Hypothalamus (tissue), 51 donors: ENCODE data around the gene ZCCHC7.
A peak's percentile ranks its signal among the peaks of the same experiment; 100 is the strongest.
"Not testable (repeated sequence)": the region's sequence is repeated elsewhere in the genome, so short reads cannot be mapped to it uniquely, and the experiment has no call there.

Experiments
- DNase-seq, 51 donors: peaks; one replicate each; lab custom pipeline; 2025; lab: John Stamatoyannopoulos, UW

ZCCHC7 gene

DNA sequence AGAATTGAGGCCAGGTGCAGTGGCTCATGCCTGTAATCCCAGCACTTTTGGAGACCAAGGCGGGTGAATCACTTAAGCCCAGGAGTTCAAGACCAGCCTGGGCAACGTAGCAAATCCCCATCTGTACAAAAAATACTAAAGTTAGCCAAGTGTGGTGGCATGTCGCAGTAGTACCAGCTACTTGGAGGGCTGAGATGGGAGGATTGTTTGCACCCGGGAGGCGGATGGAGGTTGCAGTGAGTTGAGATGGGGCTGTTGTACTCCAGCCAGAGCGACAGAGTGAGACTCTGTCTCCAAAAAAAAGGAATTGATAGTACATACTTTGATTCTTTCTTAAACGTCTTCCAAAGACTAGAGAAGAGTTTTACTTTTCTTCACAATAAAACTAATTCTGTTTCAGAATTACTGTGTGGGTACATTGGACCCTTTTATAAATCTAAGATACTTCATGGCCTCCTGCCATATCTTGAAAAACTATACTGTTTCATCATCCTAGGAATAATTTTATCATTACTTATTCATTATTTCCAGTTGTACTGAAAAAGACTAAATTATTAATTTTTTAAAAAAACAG is 170.1 kb downstream of the ZCCHC7 start:
- DNase-seq, result no peak

- no peak for DNase-seq
Observed at GRCh38 chr9:37290940-37291485, 170.6 kb downstream of the ZCCHC7 start.

GRCh38 chr9:37291612-37292238 is 171.4 kb downstream of the ZCCHC7 start:
- DNase-seq, result not testable (repeated sequence)

DNA sequence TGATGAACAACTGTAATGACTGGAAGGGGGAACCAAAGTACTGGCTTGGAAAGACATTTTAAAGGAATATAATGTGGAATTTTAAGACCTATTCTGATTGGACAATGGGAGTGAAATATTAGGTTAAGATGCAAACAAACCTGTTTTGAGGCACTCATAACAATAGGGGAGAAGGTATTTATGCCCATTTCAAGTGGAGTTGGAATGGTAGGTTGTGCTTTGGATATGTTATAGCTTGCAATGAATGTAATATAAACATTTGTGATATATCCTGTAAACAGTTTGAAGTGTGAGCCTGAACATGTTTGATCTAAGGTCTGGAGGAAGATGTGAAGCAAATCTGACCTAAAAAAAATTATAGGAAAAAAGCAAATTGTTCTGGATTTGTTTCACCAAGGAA is 172.5 kb downstream of the ZCCHC7 start:
- DNase-seq, result no peak

- no peak for DNase-seq
Observed at GRCh38 chr9:37293664-37294524, 173.5 kb downstream of the ZCCHC7 start.

DNA sequence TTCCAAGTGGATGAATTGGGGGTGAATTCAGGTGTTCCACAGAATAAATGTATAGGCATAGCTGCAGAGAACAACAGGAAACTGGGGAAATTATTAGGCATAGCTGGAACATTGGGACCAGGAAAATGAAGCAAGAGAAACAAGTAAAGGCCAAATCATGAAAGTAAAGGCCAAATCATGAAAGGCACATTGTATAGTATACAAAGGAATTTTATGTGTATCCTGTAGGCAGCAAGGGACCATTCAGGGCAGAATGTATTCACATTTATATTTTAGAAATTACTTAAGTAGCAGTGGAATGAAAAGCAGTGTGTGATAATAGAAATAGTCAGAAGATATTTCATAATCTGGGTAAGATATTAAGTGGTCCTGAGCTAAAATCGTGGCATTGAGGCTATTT is 174.8 kb downstream of the ZCCHC7 start:
- no peak for DNase-seq

- no peak for DNase-seq
Observed at GRCh38 chr9:37295796-37296195, 175.4 kb downstream of the ZCCHC7 start.

- DNase-seq, result no peak
Observed at GRCh38 chr9:37297592-37297991, 177.2 kb downstream of the ZCCHC7 start.

GRCh38 chr9:37300620-37301019 is 180.2 kb downstream of the ZCCHC7 start:
- DNase-seq, result no peak

GRCh38 chr9:37301042-37301853 is 180.9 kb downstream of the ZCCHC7 start:
- DNase-seq, result no peak

GRCh38 chr9:37301854-37302172 is 181.4 kb downstream of the ZCCHC7 start:
- no peak for DNase-seq

- DNase-seq, result no peak
Observed at GRCh38 chr9:37302277-37302676, 181.9 kb downstream of the ZCCHC7 start.

DNA sequence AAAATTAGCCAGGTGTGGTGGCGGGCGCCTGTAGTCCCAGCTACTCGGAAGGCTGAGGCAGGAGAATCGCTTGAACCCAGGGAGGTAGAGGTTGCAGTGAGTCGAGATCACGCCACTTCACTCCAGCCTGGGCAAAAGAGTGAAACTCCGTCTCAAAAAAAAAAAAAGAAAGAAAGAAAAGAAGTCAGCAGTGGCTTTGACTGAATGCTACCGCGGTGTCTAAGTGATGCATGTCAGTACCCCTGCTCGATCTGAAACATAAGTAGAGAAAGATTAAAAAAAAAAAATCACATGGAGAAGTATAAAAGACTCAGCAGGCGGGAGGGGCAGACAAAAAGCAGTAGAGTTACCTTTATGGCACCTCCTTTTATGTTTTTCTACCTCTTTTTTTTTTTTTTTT is 182.9 kb downstream of the ZCCHC7 start:
- not testable (repeated sequence) for DNase-seq

DNA sequence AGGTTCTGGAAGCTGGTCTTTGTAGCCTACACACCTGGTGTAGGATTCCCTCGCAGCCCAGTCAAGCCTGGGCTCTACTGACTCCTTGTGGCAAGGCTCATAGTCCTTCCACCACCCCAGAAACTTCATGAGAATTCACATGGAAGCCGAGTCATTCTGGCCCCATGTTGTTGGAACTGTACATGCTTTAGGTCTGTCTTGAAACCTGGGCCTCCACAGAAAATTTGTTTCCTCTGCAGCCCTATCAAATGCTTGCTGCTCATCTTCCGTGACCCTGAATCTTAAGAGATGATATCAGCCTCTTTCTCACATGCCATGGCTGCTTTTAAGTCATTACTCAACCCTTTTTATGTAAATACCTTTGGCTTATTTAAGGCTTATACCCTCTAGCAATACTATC is 188.8 kb downstream of the ZCCHC7 start:
- DNase-seq, result no peak

DNA sequence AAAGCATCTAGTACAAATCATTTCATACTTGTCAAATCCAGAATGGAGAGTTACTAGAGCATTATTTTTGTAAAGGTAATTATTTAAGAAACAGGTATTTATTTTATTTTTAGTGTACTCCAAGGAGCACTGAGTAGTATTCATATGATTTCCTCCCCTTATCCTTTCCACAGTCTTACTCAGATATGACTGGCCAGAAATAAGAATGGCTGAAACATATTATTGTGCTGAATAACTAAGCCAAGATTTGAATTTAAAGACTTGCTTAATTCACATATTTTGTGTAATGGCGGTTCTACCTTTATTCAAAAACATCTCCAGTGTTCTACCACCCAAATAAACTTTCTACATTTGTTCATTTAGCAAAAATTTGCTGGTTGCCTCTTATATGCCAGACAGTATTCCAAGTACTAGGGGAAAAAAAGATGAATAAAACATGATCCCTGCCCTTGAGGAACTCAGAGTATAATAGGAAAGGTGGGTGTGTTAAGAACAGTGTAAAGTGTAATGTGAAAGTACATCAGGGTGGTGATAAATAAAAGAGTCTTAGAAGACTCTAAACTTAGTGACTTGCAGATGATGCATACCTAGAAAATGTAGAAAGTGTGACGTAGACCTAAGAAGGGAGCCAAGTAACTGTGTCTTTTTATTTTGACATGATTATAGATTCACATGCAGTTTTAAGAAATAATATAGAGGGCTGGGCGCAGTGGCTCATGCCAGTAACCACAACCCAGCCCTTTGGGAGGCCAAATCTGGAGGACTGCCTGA is 191.7 kb downstream of the ZCCHC7 start:
- peak in 1 of 51 donors; percentile 4 for DNase-seq

DNA sequence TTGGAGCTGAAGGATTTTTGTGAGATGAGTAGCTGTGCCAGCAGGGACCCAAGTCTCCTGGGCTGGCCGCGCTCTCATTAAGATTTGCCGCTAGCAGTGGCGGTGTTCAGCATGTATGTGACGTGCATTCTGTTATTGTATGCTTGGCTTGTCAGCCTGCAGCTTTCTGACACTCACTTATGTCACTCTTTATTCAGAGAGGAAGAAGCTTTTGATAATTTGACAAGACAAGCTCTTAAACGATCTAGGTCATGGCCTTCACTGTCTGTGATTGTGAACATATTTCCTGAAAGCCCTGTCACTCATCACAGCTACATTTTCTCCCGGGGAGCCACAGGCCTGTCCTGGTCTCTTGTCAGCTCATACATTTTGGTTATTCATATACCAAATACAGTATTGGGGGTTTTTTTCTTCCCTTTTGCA is 203.9 kb downstream of the ZCCHC7 start:
- DNase-seq, result peak in 10 of 51 donors; percentile 1 to 52 (median 7)

DNA sequence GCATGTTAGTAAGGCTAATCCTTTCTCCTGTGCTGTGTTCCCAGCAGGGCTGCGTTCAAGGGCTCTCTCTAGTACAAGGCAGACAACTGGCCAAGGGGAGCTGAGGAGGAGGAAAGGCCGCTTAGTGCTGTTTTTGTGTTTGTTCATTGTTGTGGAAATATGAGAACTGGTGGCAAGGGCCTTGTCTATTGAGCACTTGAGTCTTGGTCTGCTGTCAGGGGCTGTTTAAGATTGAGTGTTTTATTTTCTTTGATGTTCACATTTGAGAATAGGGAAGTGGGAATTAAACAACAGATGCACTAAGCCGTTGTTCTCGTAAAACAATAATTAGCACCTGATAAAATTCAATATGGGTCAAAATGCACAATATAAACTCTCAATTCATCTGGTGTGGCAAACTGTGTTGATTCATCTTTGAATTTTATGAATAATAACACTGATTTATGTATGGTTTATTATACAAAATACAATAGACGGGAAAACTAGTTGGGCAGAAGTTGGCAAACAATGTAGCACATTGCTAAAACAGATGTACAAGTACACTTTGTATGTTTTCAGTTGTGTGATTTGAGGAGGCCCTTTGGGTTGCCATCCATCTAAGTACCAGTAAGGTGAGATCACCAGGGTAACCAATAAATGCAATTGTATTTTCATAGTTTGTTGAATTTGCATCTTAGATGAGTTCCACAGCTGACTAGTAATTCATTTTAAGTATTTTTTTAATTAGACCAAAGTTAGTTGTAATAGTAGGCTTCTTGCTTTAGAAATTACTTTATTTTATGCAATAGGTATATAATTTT is 204.5 kb downstream of the ZCCHC7 start:
- DNase-seq, result peak in 12 of 51 donors; percentile 1 to 52 (median 12)

DNA sequence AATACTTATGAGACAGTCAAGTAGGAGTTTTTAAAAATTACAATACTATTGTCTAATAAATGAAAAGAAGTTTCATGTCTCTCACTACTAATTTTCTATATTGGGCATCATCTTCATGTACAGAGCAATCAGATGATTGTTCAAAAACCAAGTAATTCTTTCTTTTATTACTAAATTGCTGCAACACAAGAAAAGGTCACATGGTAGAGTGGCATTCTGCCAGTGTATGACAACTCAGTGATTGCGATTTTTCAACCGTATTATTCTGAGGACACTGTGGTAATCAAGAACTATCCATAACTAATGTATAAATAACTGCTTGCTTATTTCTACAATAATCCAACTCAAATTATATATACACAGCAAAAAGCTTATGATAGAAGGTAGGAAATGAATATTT is 205.4 kb downstream of the ZCCHC7 start:
- DNase-seq, result no peak

DNA sequence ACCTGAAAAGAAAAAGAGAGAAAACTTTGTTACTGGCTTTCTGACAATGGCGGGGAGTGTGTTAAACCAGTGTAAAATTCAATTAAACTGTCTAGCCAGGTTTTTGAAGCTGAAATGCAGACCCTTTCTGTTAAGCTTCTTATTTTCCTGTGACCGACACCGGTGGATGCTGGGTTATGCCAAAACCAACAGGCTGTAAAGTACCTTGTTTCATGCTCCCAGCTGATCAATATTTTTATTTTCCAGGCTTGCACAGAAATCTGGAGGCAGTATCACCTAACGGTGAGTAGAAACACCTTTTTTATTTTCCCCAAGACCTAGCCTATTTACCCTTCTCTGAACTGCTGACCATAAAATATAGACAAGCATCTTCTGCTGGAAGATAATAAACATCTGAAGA is 207.2 kb downstream of the ZCCHC7 start:
- DNase-seq, result no peak
